ENCODE data around the gene GOLGA6L26.
A peak's percentile ranks its signal among the peaks of the same experiment; 100 is the strongest.
"Not testable (repeated sequence)": the region's sequence is repeated elsewhere in the genome, so short reads cannot be mapped to it uniquely, and the experiment has no call there.

The GOLGA6L26 gene, protein sequence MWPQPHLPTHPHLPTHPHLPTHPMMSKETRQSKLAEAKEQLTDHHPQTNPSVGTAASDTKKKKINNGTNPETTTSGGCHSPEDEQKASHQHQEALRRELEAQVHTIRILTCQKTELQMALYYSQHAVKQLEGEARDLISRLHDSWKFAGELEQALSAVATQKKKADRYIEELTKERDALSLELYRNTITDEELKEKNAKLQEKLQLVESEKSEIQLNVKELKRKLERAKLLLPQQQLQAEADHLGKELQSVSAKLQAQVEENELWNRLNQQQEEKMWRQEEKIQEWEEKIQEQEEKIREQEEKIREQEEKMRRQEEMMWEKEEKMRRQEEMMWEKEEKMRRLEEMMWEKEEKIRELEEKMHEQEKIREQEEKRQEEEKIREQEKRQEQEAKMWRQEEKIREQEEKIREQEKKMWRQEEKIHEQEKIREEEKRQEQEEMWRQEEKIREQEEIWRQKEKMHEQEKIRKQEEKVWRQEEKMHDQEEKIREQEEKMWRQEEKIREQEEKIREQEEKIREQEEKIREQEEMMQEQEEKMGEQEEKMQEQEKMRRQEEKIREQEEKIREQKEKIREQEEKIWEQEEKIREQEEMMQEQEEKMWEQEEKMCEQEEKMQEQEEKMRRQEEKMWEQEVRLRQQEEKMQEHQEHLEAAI

DNA sequence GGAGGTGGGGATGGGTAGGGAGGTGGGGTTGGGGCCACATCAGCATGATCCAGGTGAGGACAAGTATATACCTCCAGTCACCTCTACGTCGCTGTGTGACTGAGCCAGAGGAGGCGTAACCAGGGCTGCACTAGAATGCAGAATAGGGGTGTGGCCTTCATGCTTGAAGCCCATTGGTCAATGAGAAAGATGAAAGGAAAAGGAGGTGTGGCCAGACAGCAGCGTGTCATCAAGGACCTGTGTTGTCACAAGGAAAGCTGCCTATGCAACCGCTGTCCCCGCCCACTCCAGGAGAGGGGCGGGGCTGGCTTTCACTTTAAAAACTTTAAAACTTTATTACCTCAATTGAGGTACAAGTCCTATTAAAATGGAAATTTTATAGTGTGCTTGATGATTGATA, at the start of gene GOLGA6L26:
GOLGA6L26 (minus strand) TSS at position 101 of the 400 bp plus-strand sequence; CDS start at position 40, 61 bp downstream.
- DNase-seq (ENCODE audit: extremely low read depth, low read depth); H3K4me3 ChIP-seq (replicated peaks; ENCODE audit: low read depth, low read length): not testable (repeated sequence)

DNA sequence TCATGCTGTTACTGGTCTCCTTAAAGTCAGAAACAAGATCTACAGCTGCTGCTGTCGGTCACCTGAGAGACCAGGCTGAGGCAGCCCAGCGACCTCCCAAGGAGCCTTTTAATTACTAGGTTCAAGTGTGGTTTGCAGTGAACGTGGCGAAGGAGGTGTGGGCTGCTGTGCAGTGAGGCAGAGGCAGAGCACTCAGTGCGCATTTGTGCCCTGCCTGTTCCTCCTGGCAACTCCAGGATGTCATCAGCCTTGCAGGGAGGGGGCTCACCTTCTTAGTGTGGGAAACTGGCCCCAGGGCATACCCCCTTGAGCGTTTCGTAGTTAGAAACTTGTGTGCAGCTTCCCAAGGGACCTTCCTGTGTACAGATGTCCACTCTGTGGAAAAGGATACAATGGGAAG, 47.2 kb upstream of the GOLGA6L26 start:
- H3K4me3 ChIP-seq (replicated peaks; ENCODE audit: low read depth, low read length); DNase-seq (ENCODE audit: extremely low read depth, low read depth): not testable (repeated sequence)

DNA sequence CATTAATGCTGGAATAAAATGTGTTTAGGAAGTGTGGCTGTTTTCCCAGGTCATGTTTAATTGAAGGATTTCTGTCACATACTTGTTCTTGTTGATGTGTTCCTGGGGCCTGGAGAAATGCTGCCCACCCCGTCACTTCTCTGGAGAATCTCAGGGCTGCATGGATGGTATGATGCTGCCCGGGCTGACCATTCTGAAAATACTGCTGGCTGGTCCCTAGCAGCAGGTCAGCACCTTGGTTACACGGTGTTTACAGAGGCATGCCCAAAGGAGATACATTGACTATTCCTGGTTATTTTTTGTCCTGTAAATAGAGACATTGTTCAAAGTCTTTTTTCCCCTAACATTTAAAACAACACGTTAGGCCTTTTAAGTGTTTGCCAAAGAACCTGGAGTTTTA, 46.7 kb upstream of the GOLGA6L26 start:
- DNase-seq (ENCODE audit: extremely low read depth, low read depth); H3K4me3 ChIP-seq (replicated peaks; ENCODE audit: low read depth, low read length): not testable (repeated sequence)

DNA sequence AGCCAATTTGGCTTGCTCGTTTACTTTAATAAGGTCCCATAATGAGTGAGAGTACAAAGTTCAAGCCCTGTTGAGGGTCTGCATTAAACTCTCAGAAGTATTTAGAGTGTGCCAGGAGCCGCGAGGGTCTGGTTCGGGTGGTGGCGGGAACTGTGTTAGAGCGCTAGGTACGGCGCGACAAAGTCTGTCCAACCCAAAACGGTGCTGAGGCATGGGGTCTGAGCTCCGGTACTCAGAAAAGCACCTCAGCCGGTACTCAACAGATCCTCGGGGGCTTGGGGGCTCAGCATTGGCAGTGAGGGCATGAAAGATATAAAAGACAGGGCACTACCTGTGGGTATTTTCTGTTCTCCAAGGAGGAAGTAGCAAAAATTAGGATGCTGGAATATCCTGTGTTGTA, 45.0 kb upstream of the GOLGA6L26 start:
- H3K4me3 ChIP-seq (replicated peaks; ENCODE audit: low read depth, low read length); DNase-seq (ENCODE audit: extremely low read depth, low read depth): not testable (repeated sequence)

DNA sequence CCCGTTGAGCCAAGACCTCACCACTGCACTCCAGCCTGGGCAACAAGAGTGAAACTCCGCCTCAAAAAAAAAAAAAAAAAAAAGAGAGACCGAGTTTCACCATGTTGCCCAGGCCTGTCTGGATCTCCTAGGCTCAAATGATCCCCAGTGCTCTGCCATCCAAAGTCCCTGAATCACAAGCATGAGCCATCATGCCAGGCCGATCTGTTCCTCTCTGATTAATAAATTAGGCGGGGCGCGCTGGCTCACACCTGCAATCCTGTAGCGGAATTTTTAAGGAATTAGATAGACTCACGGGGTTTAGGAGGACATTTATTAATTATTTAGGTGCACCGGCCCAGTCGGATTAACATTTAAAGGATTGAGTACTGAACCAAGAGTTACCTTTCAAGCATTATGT, 40.2 kb upstream of the GOLGA6L26 start:
- H3K4me3 ChIP-seq (replicated peaks; ENCODE audit: low read depth, low read length); DNase-seq (ENCODE audit: extremely low read depth, low read depth): not testable (repeated sequence)

DNA sequence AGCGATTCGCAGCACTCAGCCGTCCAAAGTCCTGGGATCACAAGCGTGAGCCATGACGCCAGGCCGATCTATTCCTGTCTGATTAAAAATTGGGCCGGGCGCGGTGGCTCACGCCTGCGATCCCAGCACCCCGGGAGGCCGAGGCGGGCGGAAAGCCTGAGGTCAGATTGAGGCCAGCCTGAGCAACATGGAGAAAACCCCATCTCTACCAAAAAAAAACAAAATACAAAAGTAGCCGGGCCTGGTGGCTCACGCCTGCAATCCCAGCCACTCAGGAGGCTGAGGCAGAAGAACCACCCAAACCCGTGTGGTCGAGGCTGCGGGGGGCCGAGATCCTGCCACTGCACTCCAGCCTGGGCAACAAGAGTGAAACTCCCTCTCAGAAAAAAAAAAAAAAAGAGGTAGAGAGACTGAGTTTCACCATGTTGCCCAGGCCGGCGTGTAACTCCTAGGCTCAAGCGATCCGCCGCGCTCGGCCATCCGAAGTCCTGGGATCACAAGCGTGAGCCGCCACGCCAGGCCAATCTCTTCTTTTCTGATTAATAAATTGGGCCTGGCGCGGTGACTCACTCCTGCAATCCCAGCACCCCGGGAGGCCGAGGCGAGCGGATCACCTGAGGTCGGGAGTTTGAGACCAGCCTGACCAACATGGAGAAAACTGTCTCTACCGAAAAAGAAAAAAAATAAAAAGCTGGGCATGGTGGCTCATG, 39.0 kb upstream of the GOLGA6L26 start:
- not testable (repeated sequence) for H3K4me3 ChIP-seq (replicated peaks; ENCODE audit: low read depth, low read length); DNase-seq (ENCODE audit: extremely low read depth, low read depth)

DNA sequence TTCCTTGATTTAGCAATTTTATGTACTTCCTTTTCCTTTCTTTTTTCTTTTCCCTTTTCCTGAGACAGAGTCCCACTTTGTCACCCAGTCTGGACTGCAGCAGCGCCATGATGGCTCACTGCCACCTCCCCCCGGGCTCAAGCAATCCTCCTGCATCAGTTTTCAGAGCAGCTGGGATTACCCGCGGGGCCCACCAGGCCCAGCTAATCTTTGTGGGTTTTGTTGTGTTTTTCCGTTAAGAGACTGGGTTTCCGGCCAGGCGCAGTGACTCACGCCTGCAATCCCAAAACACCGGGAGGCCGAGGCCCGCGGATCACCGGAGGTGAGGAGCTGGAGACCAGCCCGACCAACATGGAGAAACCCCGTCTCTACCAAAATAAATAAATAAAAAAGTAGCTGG, 38.3 kb upstream of the GOLGA6L26 start:
- TF ChIP-seq, protein P1, sequence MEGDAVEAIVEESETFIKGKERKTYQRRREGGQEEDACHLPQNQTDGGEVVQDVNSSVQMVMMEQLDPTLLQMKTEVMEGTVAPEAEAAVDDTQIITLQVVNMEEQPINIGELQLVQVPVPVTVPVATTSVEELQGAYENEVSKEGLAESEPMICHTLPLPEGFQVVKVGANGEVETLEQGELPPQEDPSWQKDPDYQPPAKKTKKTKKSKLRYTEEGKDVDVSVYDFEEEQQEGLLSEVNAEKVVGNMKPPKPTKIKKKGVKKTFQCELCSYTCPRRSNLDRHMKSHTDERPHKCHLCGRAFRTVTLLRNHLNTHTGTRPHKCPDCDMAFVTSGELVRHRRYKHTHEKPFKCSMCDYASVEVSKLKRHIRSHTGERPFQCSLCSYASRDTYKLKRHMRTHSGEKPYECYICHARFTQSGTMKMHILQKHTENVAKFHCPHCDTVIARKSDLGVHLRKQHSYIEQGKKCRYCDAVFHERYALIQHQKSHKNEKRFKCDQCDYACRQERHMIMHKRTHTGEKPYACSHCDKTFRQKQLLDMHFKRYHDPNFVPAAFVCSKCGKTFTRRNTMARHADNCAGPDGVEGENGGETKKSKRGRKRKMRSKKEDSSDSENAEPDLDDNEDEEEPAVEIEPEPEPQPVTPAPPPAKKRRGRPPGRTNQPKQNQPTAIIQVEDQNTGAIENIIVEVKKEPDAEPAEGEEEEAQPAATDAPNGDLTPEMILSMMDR (IDR thresholded peaks at IDR 0.05; ENCODE audit: low read depth, low read length, missing control alignments): no peak
- no peak for DNase-seq (ENCODE audit: extremely low read depth, low read depth)
- H3K4me3 ChIP-seq (replicated peaks; ENCODE audit: low read depth, low read length): no peak overlapping the region

DNA sequence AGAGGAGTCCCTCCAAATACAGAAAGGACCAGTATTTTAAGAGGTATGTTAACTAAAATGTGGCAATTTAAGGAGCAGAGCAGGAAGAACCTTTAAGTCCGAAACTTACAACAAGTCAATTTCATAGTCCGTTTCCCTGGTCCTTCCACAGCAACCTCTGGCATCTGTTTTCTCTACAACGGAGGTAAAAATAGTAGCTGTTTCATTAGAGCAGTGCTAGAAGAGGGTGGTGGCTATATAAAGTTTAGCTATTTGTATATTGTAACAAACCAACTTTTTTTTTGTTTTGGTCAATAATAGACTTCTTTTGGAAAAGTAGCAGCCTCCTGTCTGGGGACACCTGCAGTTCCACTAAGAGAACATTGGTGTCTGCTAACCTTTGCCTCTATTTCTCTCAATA, 37.9 kb upstream of the GOLGA6L26 start:
- not testable (repeated sequence) for H3K4me3 ChIP-seq (replicated peaks; ENCODE audit: low read depth, low read length); DNase-seq (ENCODE audit: extremely low read depth, low read depth)

DNA sequence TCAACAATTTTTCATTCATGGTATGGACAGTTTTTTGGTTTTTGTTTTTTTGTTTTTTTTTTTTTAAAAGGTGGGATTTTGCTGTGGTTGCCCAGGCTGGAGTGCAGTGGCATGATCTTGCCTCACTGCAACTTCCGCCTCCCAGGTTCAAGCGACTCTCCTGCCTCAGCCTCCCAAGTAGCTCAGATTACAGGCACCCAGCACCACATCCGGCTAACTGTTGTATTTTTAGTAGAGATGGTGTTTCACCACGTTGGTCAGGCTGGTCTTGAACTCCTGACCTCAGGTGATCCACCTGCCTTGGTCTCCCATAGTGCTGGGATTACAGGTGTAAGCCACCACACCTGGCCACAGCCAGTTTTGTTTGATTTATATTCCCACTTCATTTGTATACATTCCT, 37.1 kb upstream of the GOLGA6L26 start:
- H3K4me3 ChIP-seq (replicated peaks; ENCODE audit: low read depth, low read length); DNase-seq (ENCODE audit: extremely low read depth, low read depth): not testable (repeated sequence)

DNA sequence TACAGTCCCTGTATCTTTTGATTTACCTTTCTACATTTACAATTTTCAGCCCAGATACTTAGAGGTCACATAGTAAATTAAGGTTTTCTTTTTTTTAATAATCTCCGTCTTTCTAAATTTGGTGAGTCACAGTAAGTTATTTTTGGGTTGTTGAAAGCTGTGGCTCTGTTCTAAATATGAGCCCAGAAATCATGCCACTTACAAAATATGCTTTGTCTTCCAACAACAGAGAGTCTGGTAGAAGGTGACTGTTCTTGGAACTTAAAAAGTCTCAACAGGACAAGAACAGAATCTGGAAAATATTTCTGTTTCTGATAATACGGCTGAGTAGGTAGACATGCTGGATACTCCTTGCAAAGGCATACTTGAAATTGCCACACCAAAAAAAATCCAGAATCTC, 36.6 kb upstream of the GOLGA6L26 start:
- TF ChIP-seq, protein P1 (IDR thresholded peaks at IDR 0.05; ENCODE audit: low read depth, low read length, missing control alignments): no peak
- H3K4me3 ChIP-seq (replicated peaks; ENCODE audit: low read depth, low read length): no peak overlapping the region
- no peak for DNase-seq (ENCODE audit: extremely low read depth, low read depth)

DNA sequence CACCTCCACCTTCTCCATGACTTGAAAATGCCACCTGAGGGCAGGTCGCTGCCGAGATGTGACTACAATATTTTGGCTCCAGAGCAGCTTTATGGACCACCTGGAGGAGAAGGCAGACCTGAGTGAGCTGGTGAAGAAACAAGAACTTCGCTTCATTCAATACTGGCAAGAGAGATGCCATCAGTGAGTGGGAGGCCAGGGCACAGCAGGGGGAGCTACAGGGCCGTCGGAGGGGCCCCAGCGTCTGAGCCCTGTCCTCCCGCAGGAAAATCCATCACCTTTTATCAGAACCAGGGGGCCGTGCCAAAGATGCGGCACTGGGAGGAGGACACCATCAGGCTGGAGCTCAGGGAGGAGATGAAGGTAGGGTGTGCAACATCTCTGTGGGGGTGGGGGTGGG, 30.3 kb upstream of the GOLGA6L26 start:
- not testable (repeated sequence) for H3K4me3 ChIP-seq (replicated peaks; ENCODE audit: low read depth, low read length); DNase-seq (ENCODE audit: extremely low read depth, low read depth)

DNA sequence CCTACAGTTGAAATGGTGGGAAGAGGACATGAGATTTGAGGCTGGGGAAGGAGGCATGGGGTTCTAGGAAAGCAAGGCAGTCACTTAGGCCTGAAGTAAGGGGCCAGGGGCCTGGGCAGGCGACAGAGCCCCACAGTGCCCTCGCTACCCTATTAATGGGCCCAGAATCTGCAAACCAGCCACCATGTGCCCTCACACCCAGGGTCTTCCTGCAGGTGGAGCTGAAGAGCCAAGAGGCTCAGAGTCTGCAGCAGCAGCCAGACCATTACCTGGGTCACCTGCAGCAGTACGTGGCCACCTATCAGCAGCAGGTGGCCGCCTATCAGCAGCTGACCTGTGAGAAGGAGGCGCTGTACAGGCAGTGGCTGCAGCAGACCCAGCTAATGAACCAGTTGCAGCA, 28.6 kb upstream of the GOLGA6L26 start:
- DNase-seq (ENCODE audit: extremely low read depth, low read depth); H3K4me3 ChIP-seq (replicated peaks; ENCODE audit: low read depth, low read length): not testable (repeated sequence)

DNA sequence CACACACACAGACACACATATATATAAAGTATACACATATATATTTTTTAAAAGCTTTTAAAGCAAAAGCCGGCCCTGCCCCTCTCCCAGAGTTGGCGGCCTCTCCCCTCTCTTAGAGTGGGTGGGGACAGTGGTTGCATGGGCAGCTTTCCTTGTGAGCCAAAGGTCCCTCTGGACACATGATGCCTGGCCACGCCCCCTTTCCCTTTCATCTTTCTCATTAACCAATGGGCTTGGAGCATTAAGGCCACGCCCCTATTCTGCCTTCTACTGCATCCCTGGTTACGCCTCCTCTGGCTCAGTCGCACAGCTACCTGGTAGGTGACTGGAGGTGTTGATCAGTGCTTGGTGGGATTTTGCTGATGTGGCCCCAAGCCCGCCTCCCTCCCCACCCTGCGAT, 20.5 kb upstream of the GOLGA6L26 start, which contains the start of gene GOLGA8S:
GOLGA8S (plus strand) TSS at position 301 of the 400 bp plus-strand sequence; CDS start at position 363, 62 bp downstream.
- DNase-seq (ENCODE audit: extremely low read depth, low read depth); H3K4me3 ChIP-seq (replicated peaks; ENCODE audit: low read depth, low read length): not testable (repeated sequence)

DNA sequence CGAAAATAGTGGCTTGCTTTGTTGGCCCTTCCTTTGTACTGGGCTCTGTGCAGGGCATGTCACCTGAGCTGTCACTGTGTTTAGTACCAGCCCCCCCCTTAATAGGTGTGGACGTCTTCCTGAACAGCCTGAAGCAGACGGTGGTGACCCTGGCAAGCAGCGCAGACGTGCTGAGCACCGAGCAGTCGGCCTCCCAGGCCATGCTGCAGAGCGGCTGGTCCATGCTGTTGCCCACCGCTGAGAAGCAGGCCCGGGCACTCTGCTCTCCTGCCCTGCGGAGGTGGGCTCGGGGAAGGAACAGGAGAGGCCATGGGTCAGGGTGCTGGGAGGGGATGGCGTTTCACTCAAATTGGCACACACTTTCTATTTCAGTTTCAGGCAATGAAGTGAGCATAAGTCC, 22.8 kb downstream of the GOLGA6L26 start:
- H3K4me3 ChIP-seq (replicated peaks; ENCODE audit: low read depth, low read length); DNase-seq (ENCODE audit: extremely low read depth, low read depth): not testable (repeated sequence)

DNA sequence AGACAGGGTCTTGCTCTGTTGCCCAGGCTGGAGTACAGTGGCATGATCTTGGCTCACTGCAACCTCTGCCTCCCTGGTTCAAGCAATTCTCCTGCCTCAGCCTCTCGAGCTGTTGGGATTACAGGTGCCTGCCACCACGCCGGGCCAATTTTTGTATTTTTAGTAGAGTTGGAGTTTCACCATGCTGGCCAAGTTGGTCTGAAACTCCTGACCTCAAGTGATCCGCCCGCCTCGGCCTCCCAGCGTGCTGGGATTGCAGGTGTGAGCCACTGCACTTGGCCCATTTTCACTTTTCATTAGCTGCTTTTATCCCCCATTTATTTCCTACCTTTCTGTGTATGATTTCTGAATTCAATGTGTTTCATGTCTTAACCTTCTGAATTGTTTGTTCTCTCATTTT, 28.1 kb downstream of the GOLGA6L26 start:
- not testable (repeated sequence) for H3K4me3 ChIP-seq (replicated peaks; ENCODE audit: low read depth, low read length); DNase-seq (ENCODE audit: extremely low read depth, low read depth)

DNA sequence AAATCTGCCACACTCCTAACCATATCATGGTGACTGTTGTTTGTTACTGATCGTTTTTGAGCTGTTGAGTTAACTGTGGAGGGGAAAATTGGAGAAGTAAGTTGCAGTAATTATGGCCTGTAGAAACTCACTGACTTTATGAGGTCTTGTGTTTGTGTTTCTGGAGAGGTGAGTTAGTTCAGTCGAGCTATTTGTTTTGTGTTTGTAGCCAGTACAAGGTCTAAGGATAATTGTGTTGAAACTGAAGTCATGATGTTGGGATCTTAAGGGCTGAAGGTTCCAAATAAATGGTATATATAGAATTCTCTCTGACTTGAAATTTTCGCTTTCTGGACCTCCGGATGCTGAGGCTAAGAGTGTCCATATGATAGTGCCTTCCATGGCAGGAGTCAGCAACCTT, 29.2 kb downstream of the GOLGA6L26 start:
- H3K4me3 ChIP-seq (replicated peaks; ENCODE audit: low read depth, low read length): peak overlapping the region; percentile 45

More for the DNA sequence above, 29.2 kb downstream of the GOLGA6L26 start:
- DNase-seq (ENCODE audit: extremely low read depth, low read depth): not testable (repeated sequence)
